Thyroid gland (tissue), 4 donors: ENCODE results near the gene IGDCC3.

Experiments used
- CTCF ChIP-seq, 6 experiments: fragments of 200-600 bp in 3 of 6; fragments of 450-650 bp in 3 of 6; sonication (generic) in 3 of 6; IDR thresholded peaks; one replicate each; pipeline ENCODE4 v1.5.1; 2016 to 2019; ENCODE audit warnings: antibody characterized with exemption in 6 of 6, mild to moderate bottlenecking in 2 of 6, inconsistent platforms in 1 of 6, moderate library complexity in 1 of 6
- POLR2A ChIP-seq, 2 donors: fragments of 450-650 bp; IDR thresholded peaks; one replicate each; pipeline ENCODE4 v1.6.1; 2017; ENCODE audit warnings: antibody characterized with exemption in 2 of 2, mild to moderate bottlenecking in 2 of 2, moderate library complexity in 1 of 2

GRCh38 chr15:65399001-65399706, 21.4 kb upstream of the IGDCC3 start:
- TF ChIP-seq CTCF (IDR thresholded peaks at IDR 0.05) (no peak), POLR2A (IDR thresholded peaks at IDR 0.05) (no peak)
